Right lobe of liver (tissue), 6 donors: ENCODE data around the gene NSUN6. TPM values are rescaled to one million over a fixed set of nuclear protein-coding genes. Genes with fewer than 3 reads are reported as not detected.

Experiments
- ATAC-seq, 4 donors: fragments of 200-7000 bp; cut with Tn5 transposase; one replicate each; pipeline ENCODE4 v1.9.1; 2020; ENCODE audit warnings: mild to moderate bottlenecking in 4 of 4, moderate library complexity in 4 of 4
- DNase-seq, 3 donors: peaks; one replicate each; pipeline ENCODE4 v3.0.0-alpha.2; 2020
- H3K27ac ChIP-seq, 3 donors: fragments of 200-600 bp; one replicate each; pipeline ENCODE4 v1.8.0; 2022
- H3K27me3 ChIP-seq, 2 donors: fragments of 200-600 bp; one replicate each; pipeline ENCODE4 v1.8.0; 2022
- H3K36me3 ChIP-seq, 4 donors: fragments of 200-600 bp; sonication (generic) in 1 of 4; one replicate each; pipeline versions ENCODE4 v1.5.1 to v1.8.0; 2017 to 2022; ENCODE audit warnings: control low read depth in 1 of 4
- H3K4me1 ChIP-seq, 4 donors: fragments of 200-600 bp; sonication (generic) in 1 of 4; one replicate each; pipeline versions ENCODE4 v1.5.1 to v1.8.0; 2017 to 2022; ENCODE audit warnings: control low read depth in 1 of 4
- H3K4me3 ChIP-seq, 3 donors: fragments of 200-600 bp; one replicate each; pipeline ENCODE4 v1.8.0; 2022
- H3K9me3 ChIP-seq, 4 donors: fragments of 200-600 bp; sonication (generic) in 1 of 4; one replicate each; pipeline versions ENCODE4 v1.5.1 to v1.8.0; 2017 to 2022; ENCODE audit warnings: control low read depth in 1 of 4
- CTCF ChIP-seq, 4 donors: fragments of 200-600 bp in 3 of 4; fragments of 450-650 bp in 1 of 4; IDR thresholded peaks; one replicate each; pipeline versions ENCODE4 v1.5.1 to v1.8.0; 2016 to 2022; ENCODE audit warnings: antibody characterized with exemption in 4 of 4, mild to moderate bottlenecking in 2 of 4
- POLR2A ChIP-seq: fragments of 450-650 bp; IDR thresholded peaks from one replicate; pipeline ENCODE4 v1.6.1; 2017; ENCODE audit warnings: antibody characterized with exemption, mild to moderate bottlenecking
- WGBS: methylation state at CpG from one replicate; pipeline ENCODE4 v1.1.6; 2018; ENCODE audit warnings: low coverage, low lambda C conversion rate; ENCODE audit not compliant: insufficient coverage; ENCODE audit errors: missing lambda C conversion rate; 5-methylcytosine and 5-hydroxymethylcytosine counted together
- intact Hi-C, 2 donors: fragments of 100-400 bp; cut with DNase I; formaldehyde crosslinking; loops; one replicate each; pipeline versions ENCODE4 v1.11.2 to v1.14.1; 2022
- total RNA-seq, 6 experiments: library from RNA; depleted of rRNA in 2 of 6; stranded (reverse); fragments of >200 nt in 2 of 6; fragmentation: NEBNext Ultra II Directional in 3 of 6; extraction: Animal tissue kit (Norgen Biotek cat#: 25700) in 3 of 6; gene quantifications; one replicate each; pipeline versions ENCODE4 v1.1.0 to v1.2.4, GENCODE V29; 2016 to 2023
- donor health status: DM: no; HTN: yes; CAD: no.
- donor health status: DM: no; HTN: no; CAD: no.
- donor health status: DM: no; HTN: no; CAD: no.
- donor health status: DM: no; HTN: yes; CAD: no.
- donor health status: DM: no; HTN: yes; CAD: no.

NSUN6 gene
- total RNA-seq, 6 experiments from 2014 or later: 19.0 to 34.0 (median 27.9) TPM

- H3K9me3 ChIP-seq: no peaks in the 10 kb centered on the region
- no peak for TF ChIP-seq CTCF (IDR thresholded peaks at IDR 0.05)
- no peak for TF ChIP-seq POLR2A
- no peak overlapping the region for H3K4me3 ChIP-seq
- 83% methylated on average over 7 of the region's 7 CpGs for WGBS
- H3K27me3 ChIP-seq: no peaks in the 10 kb centered on the region
- H3K36me3 ChIP-seq: no peaks in the 10 kb centered on the region
- intact Hi-C loops: no loop called here
- no peak overlapping the region for H3K27ac ChIP-seq
- DNase-seq (no peak), ATAC-seq (no peak)
- H3K4me1 ChIP-seq: no peaks in the 10 kb centered on the region
These were observed 150.8 kb downstream of the NSUN6 start for GRCh38 chr10:18500576-18500975.

DNA sequence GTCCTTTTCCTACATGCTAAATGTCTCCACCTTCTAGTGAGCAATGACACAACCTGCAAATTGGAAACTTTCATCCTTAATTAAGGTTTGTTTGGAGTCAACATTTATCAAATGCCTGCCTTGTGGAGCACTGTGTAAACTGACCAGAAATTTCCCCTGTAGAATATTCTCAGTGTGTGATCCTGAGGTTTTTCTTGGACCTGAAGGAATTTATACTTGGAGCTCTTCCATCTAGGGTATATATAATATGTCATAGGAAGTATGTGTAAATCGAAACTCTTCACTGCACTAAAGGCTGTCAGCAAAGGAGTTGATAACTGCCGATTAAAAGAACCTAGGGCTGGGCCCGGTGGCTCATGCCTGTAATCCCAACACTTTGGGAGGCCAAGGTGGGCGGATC, 152.4 kb downstream of the NSUN6 start:
- no peak overlapping the region for H3K27ac ChIP-seq
- intact Hi-C loops: no loop called here
- ATAC-seq (no peak), DNase-seq (no peak)
- H3K9me3 ChIP-seq: no peaks in the 10 kb centered on the region
- H3K36me3 ChIP-seq: no peaks in the 10 kb centered on the region
- no peaks in the 10 kb centered on the region for H3K27me3 ChIP-seq
- no peak for TF ChIP-seq POLR2A
- TF ChIP-seq CTCF (IDR thresholded peaks at IDR 0.05): no peak
- H3K4me3 ChIP-seq: no peak overlapping the region
- H3K4me1 ChIP-seq: no peaks in the 10 kb centered on the region
- 71% methylated on average over 3 of the region's 4 CpGs for WGBS

- H3K9me3 ChIP-seq: no peaks in the 10 kb centered on the region
- intact Hi-C loops: no loop called here
- no peaks in the 10 kb centered on the region for H3K27me3 ChIP-seq
- TF ChIP-seq POLR2A (no peak), CTCF (IDR thresholded peaks at IDR 0.05) (no peak)
- no peaks in the 10 kb centered on the region for H3K36me3 ChIP-seq
- H3K4me3 ChIP-seq: no peak overlapping the region
- 83% methylated on average over 8 of the region's 8 CpGs for WGBS
- ATAC-seq (no peak), DNase-seq (no peak)
- H3K27ac ChIP-seq: no peak overlapping the region
- no peaks in the 10 kb centered on the region for H3K4me1 ChIP-seq
These were observed 153.5 kb downstream of the NSUN6 start for GRCh38 chr10:18497806-18498369.

Other genes with a start within 250 kb of the NSUN6 start
- gene ARL5B, start 7.8 kb upstream of the NSUN6 start, total RNA-seq: 10 to 100 TPM in 4 of 6 experiments, 1 to 10 TPM in 2; 7.9 to 32.6 (median 20.4) TPM